Left renal pelvis (tissue), 4 donors: ENCODE results near the gene WWC1. TPM values are rescaled to one million over a fixed set of nuclear protein-coding genes. Genes with fewer than 3 reads are reported as not detected.

Source experiments
- DNase-seq, 4 donors: peaks; one replicate each; pipeline ENCODE4 v3.0.0-alpha.2; 2013; ENCODE audit warnings: low read depth in 4 of 4, low spot score in 3 of 4
- polyA plus RNA-seq, 4 donors: library from polyadenylated mRNA; unstranded; fragments of 120-200 nt; gene quantifications; one replicate each; pipeline ENCODE4 v1.2.1, GENCODE V29; 2013; ENCODE audit not compliant: insufficient read length in 4 of 4

Gene WWC1
- polyA plus RNA-seq: 10 to 100 TPM in 3 of 4 donors, 1 to 10 TPM in 1; 7.6 to 97.0 (median 78.8) TPM

DNA sequence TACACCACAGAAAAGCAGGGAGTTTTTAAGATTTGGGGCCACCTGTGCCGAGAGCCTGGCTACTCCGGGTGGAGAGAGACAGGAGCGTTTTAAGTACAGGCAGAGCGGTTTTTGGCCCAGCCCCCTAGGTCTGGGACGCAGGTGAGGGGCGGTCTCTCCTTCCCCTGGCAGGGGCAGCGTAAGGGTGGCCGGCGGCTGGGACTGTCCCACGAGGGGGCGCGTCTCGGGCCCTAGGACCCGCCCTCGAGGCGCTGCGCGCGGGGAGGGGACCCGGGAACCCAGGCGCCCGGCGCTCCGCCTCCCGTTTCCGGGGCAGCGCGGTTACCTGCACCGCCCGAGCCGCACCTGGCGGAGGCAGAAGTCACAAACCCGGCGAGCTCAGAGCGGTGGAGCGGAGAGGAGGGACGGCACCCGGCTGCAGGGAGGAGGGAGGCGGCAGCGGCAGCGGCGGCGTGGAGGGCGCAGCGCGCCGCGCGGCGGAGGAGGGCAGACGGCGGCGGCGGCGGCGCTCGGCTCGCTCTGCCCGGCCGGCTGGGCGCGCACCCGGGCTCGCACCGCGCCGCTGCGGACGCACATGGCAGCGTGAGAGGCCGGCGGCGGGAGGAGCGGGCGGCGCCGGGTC is at the start of gene WWC1:
Gene WWC1 (plus strand): TSS at position 304 of the 622 bp plus-strand sequence. CDS start 508 bp downstream, outside the sequence.
- DNase-seq: peak in 1 of 4 donors; percentile 65

DNA sequence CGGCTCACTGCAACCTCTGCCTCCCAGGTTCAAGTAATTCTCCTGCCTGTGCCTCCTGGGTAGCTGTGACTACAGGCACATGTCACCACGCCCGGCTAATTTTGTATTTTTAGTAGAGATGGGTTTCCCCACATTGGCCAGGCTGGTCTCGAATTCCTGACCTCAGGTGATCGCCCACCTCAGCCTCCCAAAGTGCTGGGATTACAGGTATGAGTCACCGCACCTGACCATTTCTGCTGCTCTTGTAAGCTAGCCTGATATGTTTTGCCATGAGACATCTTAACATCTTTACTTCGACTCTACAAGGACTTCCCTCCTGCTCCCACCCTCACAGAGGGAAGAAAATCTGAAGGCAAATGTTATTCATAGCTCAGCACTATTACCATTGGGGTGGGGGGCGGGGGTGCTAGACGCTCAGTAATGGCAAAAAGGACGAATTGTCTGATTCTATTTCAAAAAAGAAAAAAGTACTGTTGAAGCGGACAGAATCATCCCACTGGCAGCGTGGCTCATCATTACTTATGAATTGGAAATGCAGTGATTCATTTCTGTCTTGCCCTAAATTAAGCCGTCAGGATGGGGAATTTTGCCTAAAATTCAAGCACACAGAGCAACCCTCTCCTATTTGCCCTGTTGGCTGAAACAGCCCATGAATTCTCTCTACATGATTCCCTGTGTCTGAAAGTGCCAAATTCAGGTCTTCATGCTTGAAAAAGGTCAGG is 46.4 kb upstream of the WWC1 start:
- DNase-seq: no peak

GRCh38 chr5:168249923-168250322 is 41.5 kb upstream of the WWC1 start:
- DNase-seq: no peak

DNA sequence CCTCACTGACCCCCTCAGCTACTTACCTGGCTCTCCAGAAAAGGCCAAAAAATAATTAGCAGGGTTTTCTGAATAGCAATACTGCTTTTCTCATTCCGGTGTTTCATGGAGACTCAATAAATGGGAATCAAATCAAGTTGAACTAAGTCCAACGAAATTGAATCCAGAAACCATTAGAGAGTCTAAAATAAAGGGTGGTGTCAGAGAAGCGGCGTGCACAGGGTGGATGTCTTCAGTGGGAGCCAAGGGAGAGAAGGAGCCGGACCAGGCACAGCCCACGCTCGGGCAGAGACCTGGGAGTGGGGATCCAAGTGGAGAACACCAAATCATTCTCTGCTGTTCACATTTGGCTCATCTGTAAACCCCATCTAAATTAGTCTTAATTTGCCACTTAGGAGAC is 40.2 kb upstream of the WWC1 start:
- no peak for DNase-seq

DNA sequence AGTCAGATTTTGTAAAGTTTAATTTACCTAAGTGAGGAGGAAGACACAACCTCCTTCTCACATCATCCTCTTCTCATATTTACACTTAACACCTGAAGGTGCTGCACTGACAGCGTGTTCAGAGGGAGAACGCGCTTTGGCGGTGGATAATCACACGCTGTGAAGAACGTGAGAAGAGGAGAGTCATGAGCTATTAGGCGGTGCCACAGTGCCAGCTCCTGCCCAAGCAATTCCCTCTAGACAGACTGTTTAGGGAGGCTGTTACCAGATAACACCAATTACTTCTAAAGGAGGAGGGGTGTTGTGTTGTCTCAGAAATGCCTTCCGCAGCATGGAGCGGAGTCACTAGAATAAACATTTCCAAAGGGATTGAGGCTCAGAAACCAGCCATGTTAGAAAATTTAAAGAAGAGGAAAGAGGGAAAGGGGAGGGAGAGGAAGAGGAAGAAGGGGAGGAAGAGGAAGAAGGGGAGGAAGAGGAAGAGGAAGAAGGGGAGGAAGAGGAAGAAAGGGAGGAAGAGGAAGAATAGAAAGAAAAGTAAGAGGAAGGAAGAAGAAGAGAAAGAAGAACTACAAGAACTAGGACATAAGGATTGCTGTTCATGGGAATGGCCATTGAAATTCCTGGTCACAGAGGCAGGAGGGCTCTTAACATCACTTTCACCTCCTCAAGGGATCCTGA is 37.3 kb upstream of the WWC1 start:
- DNase-seq: no peak

DNA sequence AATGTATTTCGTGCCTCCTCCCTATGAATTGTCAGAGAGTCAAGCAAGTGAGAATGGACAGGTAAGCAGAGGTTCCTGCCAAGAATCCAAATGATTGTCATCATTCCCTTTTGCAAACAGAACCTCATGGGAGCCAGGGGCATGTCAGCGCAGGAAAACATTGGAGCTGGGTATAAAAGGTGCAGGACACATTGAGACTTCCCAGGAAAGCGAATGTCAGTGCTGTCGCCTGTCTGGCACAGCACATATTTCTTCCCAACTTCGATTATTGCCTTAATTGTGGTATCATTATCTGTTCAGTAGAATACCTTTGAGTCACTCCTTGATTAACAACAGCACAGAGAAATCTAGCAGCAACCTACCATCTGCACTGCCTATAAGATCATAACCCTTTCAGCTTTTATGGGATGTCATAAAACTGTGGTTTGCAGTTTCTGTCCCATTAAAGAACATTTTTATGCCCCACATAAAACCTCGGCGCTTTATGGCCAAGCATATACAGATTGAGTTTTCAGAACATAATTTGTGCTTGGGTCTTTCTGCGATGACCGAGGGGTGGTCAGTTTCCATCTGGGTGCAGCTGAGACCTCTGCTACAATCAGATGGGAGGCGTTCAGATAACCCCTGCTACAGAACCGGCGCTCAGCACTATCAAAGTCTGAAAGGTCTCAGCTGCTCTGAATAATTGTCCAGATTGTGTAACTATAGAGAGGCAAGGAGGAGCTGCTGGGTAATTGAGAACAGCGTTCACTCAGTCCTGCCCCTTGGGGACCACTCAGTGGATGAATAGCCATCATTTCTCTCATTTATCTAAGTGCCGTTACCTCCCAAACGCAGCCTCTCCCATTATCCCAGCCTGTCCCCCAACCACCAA is 30.9 kb upstream of the WWC1 start:
- DNase-seq: peak in 2 of 4 donors; percentile 47 to 51

DNA sequence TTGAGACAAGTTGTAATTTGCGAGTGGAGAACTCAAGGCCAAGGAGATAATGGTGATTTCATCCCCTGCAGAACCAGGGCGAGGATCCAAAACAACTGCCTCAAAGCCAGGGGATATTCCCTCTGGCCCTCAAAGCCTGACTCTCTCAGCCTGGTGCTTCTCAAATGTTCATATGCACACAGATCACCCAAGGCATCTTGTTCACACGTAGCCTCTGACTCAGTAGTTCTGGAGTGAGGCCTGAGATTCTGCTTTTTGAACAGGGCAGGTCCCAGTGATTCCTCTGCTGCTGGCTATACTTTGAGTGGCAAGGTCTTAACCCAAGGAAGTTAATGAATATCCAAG is 30.2 kb upstream of the WWC1 start:
- DNase-seq: no peak

GRCh38 chr5:168262042-168262743 is 29.3 kb upstream of the WWC1 start:
- DNase-seq: no peak

DNA sequence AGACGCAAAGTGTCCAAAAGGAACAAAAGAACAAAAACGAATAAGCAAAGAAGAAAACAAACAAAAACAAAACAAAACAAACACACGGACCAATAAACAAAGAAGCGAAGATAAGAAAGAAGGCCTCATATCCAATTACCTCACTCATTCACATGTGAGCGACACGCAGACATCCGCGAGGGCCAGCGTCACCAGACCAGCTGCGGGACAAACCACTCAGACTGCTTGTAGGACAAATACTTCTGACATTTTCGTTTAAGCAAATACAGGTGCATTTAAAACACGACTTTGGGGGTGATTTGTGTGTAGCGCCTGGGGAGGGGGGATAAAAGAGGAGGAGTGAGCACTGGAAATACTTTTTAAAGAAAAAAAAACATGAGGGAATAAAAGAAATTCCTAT is 28.3 kb upstream of the WWC1 start:
- DNase-seq: no peak

GRCh38 chr5:168266016-168266415 is 25.4 kb upstream of the WWC1 start:
- no peak for DNase-seq

DNA sequence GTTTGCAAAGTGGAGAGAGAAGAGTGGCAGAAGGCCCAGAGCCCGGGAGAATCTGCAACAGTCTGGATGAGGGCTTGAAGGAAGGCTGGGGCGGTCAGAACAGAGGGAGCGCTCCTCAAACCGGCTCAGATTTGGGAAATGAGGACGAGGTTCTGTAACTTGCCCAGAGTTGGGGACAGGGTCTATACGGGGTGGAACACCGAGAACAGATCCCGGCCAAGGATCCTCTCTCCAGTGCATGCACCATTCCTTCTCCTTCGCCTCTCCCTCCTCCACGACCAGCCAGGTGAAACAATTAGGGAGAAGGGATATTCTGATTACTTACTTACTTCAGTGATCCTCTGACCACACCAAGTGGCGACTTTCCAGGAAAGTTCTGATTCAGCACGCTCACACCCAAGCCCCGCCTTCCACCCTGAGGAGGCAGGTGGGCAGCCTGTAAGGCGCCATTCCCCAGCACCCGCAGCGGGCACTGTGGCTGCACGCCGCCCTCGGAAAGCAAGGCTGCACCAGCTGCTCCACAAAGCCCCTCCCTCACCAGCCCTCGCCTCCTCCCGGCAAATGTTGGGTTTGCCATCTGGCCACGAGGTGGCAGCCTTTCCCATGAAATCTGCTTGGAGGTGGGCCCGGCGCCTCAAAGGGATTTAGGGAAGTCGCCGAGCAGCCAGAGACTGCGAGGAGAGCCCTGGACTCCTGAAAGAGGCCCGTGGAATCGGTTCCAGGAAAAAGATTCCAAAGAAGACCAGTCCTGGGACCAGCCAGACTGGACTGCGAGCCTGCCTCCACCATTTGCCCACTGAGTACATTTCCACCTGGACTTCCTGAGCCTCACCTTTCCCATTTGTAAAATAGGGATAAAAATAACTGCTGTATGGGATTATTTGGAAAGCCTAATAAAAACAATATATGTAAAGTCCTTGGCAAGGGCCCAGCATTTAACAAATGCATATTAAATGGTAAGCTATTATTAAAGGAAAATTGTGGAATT is 22.2 kb upstream of the WWC1 start:
- peak; percentile 82 to 91 (median 86) for DNase-seq

DNA sequence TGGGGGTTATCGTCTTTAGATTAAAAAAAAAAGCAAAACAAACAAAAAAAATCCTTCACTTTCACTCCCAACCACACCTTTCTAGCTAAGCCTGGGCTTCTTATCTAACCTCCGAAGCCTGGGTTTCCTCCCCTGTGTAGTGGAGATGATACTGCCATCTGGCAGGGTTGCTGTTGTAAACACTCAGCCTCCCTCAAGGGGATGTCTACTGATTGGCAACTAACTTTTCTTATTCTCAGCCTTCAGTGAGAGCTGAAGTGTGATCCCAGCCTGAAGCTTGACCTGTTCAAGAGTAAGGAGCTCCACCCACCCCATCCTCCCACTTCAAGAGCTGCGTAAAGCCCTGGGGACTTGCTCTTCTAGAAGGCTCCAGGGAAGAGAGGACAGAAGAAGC is 21.5 kb upstream of the WWC1 start:
- DNase-seq: no peak

DNA sequence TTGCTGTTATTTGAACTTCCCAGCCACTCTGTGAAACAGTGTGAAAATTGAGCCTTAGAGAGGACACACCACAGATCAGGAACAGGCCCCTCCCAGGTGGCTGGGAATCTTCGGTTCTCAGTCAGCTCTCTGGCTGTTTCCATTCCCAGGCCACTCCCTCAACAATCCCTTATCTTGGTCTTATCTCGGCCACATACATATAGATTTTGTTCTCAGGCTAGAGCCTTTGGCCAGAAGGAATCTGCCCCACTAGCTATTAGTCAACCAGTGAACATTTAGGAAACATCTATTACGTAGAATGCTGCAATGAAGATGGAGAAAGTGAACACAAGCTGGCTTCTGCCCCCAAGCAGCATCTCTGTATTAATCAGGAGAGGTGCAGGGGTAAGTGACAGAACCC is 21.0 kb upstream of the WWC1 start:
- DNase-seq: no peak

DNA sequence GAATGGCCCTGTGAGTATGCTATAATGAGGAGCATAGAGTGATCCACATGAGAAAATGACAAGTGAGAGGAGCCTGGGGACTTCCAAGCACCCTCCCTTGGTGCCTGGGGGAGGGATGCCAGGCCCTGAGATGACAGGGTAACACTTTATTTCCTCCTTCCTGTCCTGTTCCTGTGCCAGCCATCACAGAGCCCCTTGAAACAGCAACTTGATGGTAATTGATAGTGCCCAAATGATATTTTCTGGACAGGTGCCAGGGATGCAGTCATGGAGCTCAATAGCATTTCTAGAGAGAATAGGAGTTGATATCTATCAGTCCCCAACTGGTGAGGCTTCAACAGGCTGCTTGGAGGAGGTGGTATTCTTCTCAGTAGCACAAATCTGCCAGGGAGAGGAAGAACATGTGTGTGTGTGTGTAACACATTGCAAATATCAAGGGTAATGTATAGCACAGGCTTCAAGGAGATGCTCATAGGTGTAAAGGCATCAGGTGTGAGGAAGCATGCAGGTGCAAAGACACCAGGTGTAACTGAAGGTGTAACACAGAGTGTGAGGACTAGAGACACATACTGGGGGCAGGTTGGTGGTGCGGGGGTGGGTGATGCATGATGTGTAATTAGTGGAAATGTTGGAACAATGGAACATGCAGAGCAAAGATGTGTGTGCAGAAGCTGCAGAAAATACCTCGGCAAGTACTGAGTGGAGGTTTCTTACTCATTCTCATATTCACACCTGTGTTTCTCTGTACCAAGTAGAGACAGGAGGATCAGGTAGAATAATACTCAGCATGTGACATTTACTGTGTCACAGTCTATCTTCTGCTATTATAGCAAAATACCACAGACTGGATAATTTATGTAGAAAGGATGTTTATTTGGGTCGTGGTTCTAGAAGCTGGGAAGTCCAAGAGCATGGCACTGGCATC is 18.1 kb upstream of the WWC1 start:
- no peak for DNase-seq

DNA sequence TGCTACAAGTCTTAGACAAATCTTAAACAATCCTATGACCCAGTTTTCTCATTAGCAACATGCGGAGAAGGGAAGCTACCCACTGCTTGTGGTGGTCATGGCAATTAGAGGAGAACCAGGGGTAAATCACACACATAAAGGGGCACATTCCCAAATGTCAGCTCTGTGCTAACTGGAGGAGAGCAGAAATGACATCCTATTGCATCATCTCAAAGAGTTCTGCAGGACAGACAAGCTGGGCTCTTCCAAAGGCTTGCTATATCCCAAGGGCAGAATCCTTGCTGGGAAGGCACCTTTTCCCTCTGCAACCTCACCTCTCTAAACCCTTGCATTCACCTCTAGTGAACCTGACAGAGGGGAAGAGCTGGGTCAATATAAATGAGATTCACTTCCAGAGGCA is 17.0 kb upstream of the WWC1 start:
- no peak for DNase-seq

GRCh38 chr5:168275940-168276339 is 15.5 kb upstream of the WWC1 start:
- no peak for DNase-seq

GRCh38 chr5:168282120-168282519 is 9.3 kb upstream of the WWC1 start:
- DNase-seq: no peak

GRCh38 chr5:168284809-168285208 is 6.6 kb upstream of the WWC1 start:
- no peak for DNase-seq
